ENCODE data around the gene HMCN1.

Gene HMCN1

DNA sequence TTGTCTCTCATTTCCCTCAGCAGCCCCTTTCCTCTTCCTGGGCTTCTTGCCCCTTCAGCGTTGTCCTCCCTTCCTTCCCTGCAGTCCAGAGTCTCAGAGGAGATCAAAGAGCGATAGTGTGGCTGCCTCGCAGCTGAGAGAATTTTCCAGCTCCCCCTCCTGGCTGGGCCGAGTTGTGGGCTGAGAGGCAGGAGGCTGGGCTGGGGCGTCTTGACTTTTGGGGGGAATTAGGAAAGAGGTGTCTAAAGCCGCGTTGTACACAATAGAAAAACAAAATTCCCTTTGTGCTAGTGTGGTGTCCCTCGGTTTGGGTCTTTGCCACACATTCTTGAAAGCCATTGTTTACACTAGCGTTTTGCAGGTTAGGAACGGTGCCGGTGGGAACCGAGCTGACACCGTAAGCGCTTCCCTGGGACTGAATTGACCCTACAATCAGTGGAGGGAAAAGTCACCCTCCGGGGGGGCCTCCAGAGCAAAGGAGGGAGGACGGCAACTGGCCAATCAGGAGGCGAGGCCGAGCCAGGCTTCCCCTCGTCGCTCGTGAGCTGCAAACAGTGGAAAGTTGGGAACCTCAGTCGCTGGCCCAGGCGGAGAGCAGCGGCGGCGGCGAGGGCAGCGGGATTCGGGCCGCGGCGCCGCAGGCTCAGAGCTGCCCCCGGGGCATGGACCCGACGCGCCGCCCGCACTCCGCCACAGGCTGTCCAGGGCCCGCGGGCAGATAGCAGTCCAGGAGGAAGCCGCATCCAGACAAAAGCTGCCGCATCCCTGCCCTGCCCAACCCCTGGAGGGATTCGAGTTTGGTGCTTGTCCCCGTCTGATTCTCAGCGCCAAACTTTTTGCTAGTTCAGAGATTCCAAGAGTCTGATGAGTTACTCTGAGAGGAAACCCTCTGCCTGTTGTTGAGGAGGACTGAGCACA lies at the start of gene HMCN1:
Gene HMCN1 (plus strand): TSS at position 574 of the 918 bp plus-strand sequence. CDS start 389 bp downstream, outside the sequence.
- TF ChIP-seq ZC3H10 (CRISPR knock-in tag; IDR thresholded peaks at IDR 0.05): 0 out of 2 replicates have a peak, but pooled peaks have one; percentile 23
- no peak for TF ChIP-seq ZFP3 (CRISPR knock-in tag; IDR thresholded peaks at IDR 0.05)
- ATAC-seq: peak; percentile 87

- no peak for ATAC-seq
- no peak for TF ChIP-seq ISL1 (CRISPR knock-in tag; IDR thresholded peaks at IDR 0.05)
- TF ChIP-seq TCF4 (CRISPR knock-in tag; IDR thresholded peaks at IDR 0.05; ENCODE audit: borderline replicate concordance): no peak
- TF ChIP-seq ZFP3 (CRISPR knock-in tag; IDR thresholded peaks at IDR 0.05): no peak
- no peak for TF ChIP-seq TSHZ2 (CRISPR knock-in tag; IDR thresholded peaks at IDR 0.05)
- no peak for TF ChIP-seq PATZ1 (CRISPR knock-in tag; IDR thresholded peaks at IDR 0.05; ENCODE audit: borderline replicate concordance)
- TF ChIP-seq SNAI2 (CRISPR knock-in tag; IDR thresholded peaks at IDR 0.05): no peak
- no peak for TF ChIP-seq GLIS3 (CRISPR knock-in tag; IDR thresholded peaks at IDR 0.05)
- no peak for TF ChIP-seq OSR1 (CRISPR knock-in tag; IDR thresholded peaks at IDR 0.05)
- no peak for TF ChIP-seq ZNF565 (CRISPR knock-in tag; conservative IDR thresholded peaks at IDR 0.05; ENCODE audit: low read depth)
- no peak for TF ChIP-seq ARNTL (CRISPR knock-in tag; IDR thresholded peaks at IDR 0.05; ENCODE audit: borderline replicate concordance, low read depth)
- no peak for TF ChIP-seq ZNF70 (CRISPR knock-in tag; IDR thresholded peaks at IDR 0.05)
- no peak for TF ChIP-seq RARB (CRISPR knock-in tag; IDR thresholded peaks at IDR 0.05)
- TF ChIP-seq, protein P1, sequence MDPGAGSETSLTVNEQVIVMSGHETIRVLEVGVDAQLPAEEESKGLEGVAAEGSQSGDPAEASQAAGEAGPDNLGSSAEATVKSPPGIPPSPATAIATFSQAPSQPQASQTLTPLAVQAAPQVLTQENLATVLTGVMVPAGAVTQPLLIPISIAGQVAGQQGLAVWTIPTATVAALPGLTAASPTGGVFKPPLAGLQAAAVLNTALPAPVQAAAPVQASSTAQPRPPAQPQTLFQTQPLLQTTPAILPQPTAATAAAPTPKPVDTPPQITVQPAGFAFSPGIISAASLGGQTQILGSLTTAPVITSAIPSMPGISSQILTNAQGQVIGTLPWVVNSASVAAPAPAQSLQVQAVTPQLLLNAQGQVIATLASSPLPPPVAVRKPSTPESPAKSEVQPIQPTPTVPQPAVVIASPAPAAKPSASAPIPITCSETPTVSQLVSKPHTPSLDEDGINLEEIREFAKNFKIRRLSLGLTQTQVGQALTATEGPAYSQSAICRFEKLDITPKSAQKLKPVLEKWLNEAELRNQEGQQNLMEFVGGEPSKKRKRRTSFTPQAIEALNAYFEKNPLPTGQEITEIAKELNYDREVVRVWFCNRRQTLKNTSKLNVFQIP (CRISPR knock-in tag; IDR thresholded peaks at IDR 0.05; ENCODE audit: borderline replicate concordance, low read depth): no peak
- no peak for TF ChIP-seq ZC3H10 (CRISPR knock-in tag; IDR thresholded peaks at IDR 0.05)
- TF ChIP-seq CSDC2 (CRISPR knock-in tag; IDR thresholded peaks at IDR 0.05): no peak
- no peak for TF ChIP-seq BACH2 (CRISPR knock-in tag; IDR thresholded peaks at IDR 0.05; ENCODE audit: borderline replicate concordance)
- no peak for TF ChIP-seq ZFP30 (CRISPR knock-in tag; IDR thresholded peaks at IDR 0.05)
Measured at GRCh38 chr1:185686821-185687778, 47.1 kb upstream of the HMCN1 start.

GRCh38 chr1:185690527-185690926 lies 43.7 kb upstream of the HMCN1 start:
- ATAC-seq: no peak
- TF ChIP-seq ZFP3 (CRISPR knock-in tag; IDR thresholded peaks at IDR 0.05) (no peak), PATZ1 (CRISPR knock-in tag; IDR thresholded peaks at IDR 0.05; ENCODE audit: borderline replicate concordance) (no peak), ESRRG (CRISPR knock-in tag; IDR thresholded peaks at IDR 0.05) (no peak), TSHZ2 (CRISPR knock-in tag; IDR thresholded peaks at IDR 0.05) (no peak), ARNTL (CRISPR knock-in tag; IDR thresholded peaks at IDR 0.05; ENCODE audit: borderline replicate concordance, low read depth) (no peak), TOX (CRISPR knock-in tag; IDR thresholded peaks at IDR 0.05; ENCODE audit: borderline replicate concordance) (no peak)
- TF ChIP-seq, protein P2, sequence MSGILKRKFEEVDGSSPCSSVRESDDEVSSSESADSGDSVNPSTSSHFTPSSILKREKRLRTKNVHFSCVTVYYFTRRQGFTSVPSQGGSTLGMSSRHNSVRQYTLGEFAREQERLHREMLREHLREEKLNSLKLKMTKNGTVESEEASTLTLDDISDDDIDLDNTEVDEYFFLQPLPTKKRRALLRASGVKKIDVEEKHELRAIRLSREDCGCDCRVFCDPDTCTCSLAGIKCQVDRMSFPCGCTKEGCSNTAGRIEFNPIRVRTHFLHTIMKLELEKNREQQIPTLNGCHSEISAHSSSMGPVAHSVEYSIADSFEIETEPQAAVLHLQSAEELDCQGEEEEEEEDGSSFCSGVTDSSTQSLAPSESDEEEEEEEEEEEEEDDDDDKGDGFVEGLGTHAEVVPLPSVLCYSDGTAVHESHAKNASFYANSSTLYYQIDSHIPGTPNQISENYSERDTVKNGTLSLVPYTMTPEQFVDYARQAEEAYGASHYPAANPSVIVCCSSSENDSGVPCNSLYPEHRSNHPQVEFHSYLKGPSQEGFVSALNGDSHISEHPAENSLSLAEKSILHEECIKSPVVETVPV (CRISPR knock-in tag; IDR thresholded peaks at IDR 0.05): no peak
- TF ChIP-seq, protein P3, sequence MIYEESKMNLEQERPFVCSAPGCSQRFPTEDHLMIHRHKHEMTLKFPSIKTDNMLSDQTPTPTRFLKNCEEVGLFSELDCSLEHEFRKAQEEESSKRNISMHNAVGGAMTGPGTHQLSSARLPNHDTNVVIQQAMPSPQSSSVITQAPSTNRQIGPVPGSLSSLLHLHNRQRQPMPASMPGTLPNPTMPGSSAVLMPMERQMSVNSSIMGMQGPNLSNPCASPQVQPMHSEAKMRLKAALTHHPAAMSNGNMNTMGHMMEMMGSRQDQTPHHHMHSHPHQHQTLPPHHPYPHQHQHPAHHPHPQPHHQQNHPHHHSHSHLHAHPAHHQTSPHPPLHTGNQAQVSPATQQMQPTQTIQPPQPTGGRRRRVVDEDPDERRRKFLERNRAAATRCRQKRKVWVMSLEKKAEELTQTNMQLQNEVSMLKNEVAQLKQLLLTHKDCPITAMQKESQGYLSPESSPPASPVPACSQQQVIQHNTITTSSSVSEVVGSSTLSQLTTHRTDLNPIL (CRISPR knock-in tag; IDR thresholded peaks at IDR 0.05; ENCODE audit: low read depth): no peak
